GM21529 (cell line): ENCODE measurements around the gene BNIPL.
A peak's percentile ranks its signal among the peaks of the same experiment; 100 is the strongest.

Experiments used
- ATAC-seq: cut with Tn5 transposase; IDR thresholded peaks from one replicate; pipeline ENCODE4 v1.9.1; 2021; ENCODE audit not compliant: unreplicated experiment

BNIPL gene

GRCh38 chr1:151036356-151036755 lies at the start of gene BNIPL:
BNIPL (plus strand) TSS chr1:151036586; CDS start chr1:151036726, 140 bp downstream.
- ATAC-seq: no peak

- no peak for ATAC-seq
These were observed 48.5 kb upstream of the BNIPL start for GRCh38 chr1:150987924-150988323.

DNA sequence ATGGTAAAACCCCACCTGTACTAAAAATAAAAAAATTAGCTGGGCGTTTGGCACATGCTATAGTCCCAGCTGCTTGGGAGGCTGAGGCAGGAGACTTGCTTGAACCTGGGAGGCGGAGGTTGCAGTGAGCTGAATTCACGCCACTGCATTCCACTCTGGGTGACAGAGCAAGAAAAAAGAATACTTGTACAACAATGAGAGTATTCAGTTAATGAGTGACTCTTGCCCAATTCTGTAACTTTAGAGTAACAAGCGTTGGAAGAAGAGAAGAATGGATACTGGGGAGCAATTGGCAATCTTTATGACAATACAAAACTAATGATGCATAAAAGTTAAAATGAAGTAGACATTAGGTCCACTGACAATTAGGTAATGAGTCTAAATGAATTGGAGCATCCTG lies 43.8 kb upstream of the BNIPL start:
- no peak for ATAC-seq

DNA sequence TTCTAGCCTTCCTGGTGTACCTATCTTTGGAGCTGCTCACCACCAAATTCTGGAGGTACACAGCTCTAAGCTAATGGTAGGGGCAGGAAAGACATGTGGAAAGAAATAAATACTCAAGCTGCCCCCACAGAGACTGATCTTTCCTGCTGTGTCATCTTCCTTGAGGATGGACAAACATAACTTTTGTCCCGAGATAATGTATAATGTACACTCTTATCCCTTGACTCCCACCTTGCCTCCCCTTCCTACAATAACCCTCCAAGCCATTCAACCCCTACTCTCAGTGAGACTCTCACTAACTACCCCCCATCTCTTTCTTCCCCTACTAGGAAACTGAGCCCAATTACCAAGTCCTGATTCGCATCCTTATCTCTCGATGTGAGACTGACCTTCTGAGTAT lies 42.1 kb upstream of the BNIPL start:
- no peak for ATAC-seq

DNA sequence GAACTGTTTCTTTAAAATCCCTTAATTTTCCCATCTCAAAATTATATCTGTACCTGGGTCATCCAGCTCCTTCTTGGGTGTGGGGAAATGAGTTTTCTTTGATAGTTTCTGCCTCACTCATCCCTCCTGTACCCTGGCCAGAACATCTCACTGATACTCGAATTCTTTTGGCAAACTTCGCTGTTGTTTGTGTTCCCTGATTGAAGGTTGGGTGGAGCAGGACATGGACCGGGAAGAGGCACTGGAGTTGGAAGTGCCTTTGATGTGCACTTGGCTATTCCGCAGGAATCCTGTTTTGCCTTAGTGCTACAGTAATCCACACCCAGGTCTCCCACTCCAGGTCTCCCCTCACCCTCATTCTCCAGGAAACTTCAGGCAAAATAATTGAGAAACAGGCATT lies 40.9 kb upstream of the BNIPL start:
- no peak for ATAC-seq

GRCh38 chr1:150995896-150996295 lies 40.5 kb upstream of the BNIPL start:
- ATAC-seq: no peak

GRCh38 chr1:150997126-150997872 lies 39.1 kb upstream of the BNIPL start:
- no peak for ATAC-seq

- no peak for ATAC-seq
These were observed 38.4 kb upstream of the BNIPL start for GRCh38 chr1:150997949-150998348.

DNA sequence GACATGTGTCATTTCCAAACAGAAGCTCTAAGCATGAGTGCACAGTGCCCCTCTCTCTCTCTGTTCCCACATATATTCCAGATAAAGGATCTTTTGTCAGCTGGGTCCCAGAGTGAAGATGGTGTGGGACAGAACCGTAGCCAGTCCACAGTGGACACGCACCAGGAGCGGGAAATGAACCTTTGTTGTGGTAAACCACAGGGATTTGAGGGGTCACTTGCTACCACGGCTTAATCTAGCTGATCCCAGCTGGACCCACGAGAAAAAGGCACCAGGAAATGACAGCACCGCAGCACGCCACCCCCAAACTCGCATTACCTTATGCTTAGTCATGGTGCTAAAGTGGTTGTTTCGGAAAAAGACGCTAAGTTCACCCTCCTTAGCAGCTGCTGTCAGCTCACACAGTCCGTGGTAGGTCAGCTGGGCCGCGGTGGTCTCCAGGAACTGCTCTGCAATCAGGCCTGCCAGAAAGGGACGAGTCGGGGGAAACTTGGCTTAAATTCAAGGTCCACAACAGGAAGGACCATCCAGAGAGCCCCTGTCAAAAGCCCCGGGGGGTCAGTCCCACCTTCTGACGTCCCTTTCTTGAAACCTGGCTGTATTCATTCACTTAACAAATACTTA lies 37.2 kb upstream of the BNIPL start:
- no peak for ATAC-seq

DNA sequence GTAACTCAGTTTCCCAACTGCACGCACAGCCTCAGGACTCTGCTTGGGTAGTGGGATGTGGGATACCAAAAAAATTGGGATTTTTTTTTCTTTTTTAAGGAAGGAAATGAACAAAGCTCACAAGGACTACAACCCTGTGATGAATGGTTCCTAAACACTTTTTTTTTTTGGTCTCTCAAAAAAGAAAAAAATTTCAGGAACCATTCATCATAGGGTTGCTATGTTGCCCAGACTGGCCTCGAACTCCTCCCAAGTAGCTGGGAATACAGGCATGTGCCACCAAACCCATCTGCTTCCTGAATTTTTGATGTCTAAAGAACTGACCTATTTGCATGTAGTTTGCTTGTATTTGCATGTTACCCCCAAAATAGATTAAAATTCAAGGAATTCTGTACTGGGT lies 36.5 kb upstream of the BNIPL start:
- ATAC-seq: no peak

GRCh38 chr1:151000408-151000807 lies 36.0 kb upstream of the BNIPL start:
- ATAC-seq: no peak

- ATAC-seq: no peak
These were observed 34.8 kb upstream of the BNIPL start for GRCh38 chr1:151001602-151002001.

DNA sequence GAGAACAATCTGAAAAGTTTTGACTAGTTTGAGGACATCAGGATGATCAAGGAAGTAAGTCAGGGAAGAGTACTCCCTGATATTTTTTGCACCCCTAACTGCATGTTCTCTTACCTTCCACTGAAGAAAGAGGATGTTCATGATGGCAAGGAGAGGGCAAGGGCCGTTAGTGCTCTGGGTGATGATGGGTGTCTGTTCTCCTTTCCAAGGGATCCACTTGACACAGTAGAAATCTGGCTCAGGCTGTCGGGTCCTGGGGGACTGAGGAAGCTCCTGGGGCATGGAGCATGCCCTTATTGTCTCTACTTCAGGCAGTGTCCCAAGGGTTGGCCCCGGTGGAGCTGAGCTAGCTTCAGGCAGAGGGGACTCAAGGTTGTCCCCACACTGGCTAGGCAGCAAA lies 34.3 kb upstream of the BNIPL start:
- ATAC-seq: no peak

DNA sequence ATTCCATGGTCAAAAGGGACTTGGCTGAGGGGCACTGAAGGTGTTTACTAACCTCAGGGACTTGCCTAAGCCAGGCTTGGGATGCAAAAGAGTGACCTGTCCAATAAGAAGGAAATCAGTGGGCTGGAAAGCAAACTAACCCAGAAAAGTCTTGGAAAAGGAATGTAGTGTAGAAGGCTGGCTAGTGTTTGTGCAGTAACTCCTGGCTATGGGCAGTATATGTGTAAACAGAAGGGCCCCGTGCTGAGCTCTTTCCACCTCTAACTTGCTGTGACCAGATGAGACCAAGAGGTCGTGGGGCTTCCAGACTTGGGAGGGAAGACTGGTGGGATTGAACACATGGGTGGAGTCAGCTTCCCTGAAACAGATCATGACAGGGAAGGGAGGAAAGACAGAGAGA lies 33.8 kb upstream of the BNIPL start:
- ATAC-seq: no peak

- ATAC-seq: no peak
These were observed 33.2 kb upstream of the BNIPL start for GRCh38 chr1:151003180-151003579.

- ATAC-seq: no peak
These were observed 30.6 kb upstream of the BNIPL start for GRCh38 chr1:151005729-151006319.

DNA sequence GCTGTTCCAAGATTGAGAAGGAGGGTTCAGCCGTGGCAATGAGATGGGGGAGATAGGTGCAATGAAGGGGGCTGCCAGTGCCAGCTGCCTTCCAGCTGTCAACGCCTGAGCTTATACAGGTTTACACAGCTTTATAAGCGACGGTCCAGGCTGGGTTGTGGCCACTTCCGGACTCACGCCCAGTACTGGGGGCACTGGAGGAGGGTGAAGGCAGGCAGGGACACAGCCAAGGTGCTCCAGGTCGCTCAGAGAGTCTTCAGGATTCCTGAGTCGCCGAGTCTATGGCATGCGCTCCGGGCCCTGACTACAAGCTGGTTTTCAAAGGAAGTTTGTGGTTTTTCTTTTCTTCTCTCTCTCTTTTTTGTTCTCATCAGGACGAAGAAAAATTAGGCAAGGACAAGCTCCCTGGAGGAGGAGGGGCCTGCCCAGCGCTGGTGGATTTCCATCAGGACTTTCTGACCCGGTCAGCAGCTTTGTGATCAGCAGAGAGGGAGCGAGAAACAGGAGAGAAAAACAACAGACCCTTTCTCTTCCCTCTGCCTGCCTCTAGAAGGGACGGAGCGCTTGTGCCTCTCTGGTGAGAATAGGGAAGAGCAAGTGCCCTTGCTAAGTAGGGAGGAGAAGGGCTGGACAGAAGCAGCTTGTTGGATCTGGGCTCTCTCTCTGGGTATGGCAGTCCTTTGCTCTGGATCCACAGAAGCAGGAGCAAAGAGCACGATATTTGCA lies 29.9 kb upstream of the BNIPL start, which contains the start of gene MINDY1:
Gene MINDY1, minus strand, starts transcription at position 576 of the 726 bp plus-strand sequence. CDS start 4,285 bp downstream, outside the sequence.
- ATAC-seq: no peak

DNA sequence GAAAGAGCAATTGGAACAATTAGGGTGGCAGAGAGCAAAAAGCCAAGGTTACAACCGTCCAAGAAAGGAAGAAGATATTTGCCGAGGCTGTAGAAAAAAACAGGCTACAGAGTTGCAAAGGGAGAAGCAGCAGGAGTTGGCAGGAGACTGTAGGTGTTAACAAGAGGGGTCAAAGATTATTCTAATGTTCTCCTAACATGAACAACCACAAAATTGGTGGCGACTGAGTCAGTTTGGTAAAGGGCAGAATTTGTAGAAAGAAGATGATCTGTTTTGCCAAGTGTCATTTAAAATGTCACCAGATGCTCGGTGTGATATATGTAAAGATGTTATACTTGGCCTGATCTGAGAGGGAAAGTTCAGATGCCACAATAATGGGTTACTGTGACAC lies 28.5 kb upstream of the BNIPL start:
- ATAC-seq: no peak

GRCh38 chr1:151008244-151009205 lies 27.9 kb upstream of the BNIPL start, which contains the start of gene PRUNE1:
PRUNE1 (plus strand) TSS chr1:151008449; CDS start chr1:151008633, 184 bp downstream.
- ATAC-seq: peak; percentile 66

DNA sequence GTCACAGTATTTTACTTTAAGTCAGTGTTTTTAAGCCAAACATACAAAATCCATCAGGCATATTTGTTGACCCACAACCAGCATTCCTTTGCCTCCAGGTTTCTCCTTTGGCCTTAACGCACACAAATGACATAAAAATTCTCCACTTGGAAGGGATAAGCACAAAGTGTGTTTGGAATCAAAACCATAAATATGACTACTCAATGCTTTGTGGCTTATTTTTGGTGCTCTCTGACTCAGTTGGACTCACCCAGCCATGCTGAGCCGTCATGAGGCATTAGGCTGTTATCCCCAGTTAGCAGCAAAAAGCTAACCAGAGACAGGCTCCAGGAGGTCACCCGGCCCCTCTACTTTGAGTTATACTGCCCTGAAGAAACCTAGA lies 27.2 kb upstream of the BNIPL start:
- no peak for ATAC-seq
